HCT116 (cell line): ENCODE measurements around the gene HOXD8. TPM values are rescaled to one million over a fixed set of nuclear protein-coding genes. Genes with fewer than 3 reads are reported as not detected.

Experiments used
- ATAC-seq: fragments of 200-7000 bp; cut with Tn5 transposase; 2 replicates; pipeline ENCODE4 v1.9.1; 2020; ENCODE audit warnings: mild to moderate bottlenecking, moderate library complexity
- BruUV-seq: library from RNA; stranded (reverse); fragments of 400-500 nt; replicated peaks from 2 replicates; lab custom pipeline; 2021; lab: Mats Ljungman, UMichigan
- CTCF ChIA-PET: fragments of 300-600 bp; sonication (Branson Sonifier 250); formaldehyde crosslinking; loops from one replicate; lab custom pipeline; 2021; ENCODE audit warnings: antibody characterized with exemption; lab: Charles Lee
- POLR2A ChIA-PET: fragments of 300-600, 350-600 bp; sonication (Branson Sonifier 250); formaldehyde crosslinking; loops from one replicate; lab custom pipeline; 2021; ENCODE audit warnings: antibody characterized with exemption; lab: Charles Lee
- RAD21 ChIA-PET, 2 experiments: fragments of 300-600 bp; sonication (Branson Sonifier 250); formaldehyde crosslinking; loops; one replicate each; lab custom pipeline; 2023; ENCODE audit warnings: low total read pairs in 2 of 2; ENCODE audit not compliant: uncharacterized antibody in 2 of 2, unreplicated experiment in 2 of 2, low non-redundant PET in 1 of 2; lab: Charles Lee
- DNase-seq: peaks from one replicate; pipeline ENCODE4 v3.0.0-alpha.2; 2010; ENCODE audit warnings: low read depth, low spot score
- H2AFZ ChIP-seq: fragments of 200-600 bp; shearing (Covaris generic), sonication (generic); 2 replicates; pipeline ENCODE4 v1.6.1; 2017; ENCODE audit warnings: low read depth, mixed run types, mixed read lengths, antibody characterized with exemption, low read length; ENCODE audit not compliant: poor library complexity, severe bottlenecking
- H3K27ac ChIP-seq: 2 replicates; pipeline ENCODE4 v1.5.1; 2012; ENCODE audit warnings: low read depth, low read length
- H3K27me3 ChIP-seq: fragments of 200-600 bp; sonication (generic); 2 replicates; pipeline ENCODE4 v1.6.1; 2016; ENCODE audit warnings: mixed run types, low read length, mixed read lengths; ENCODE audit not compliant: insufficient read depth
- H3K36me3 ChIP-seq, 2 experiments: fragments of 200-500 bp in 1 of 2; fragments of 200-600 bp in 1 of 2; sonication (Bioruptor generic) in 1 of 2; sonication (generic) in 1 of 2; 2 replicates each; pipeline versions ENCODE4 v1.5.1 to v1.6.1; 2014 to 2016; ENCODE audit warnings: low read length in 2 of 2, inconsistent platforms in 1 of 2, mixed read lengths in 1 of 2, mixed run types in 1 of 2; ENCODE audit not compliant: insufficient read depth in 2 of 2, control insufficient read depth in 1 of 2
- H3K4me1 ChIP-seq, 2 experiments: fragments of 200-600 bp in 1 of 2; sonication (generic) in 1 of 2; 2 replicates each; pipeline versions ENCODE4 v1.5.1 to v1.6.1; 2012 to 2017; ENCODE audit warnings: low read length in 2 of 2, inconsistent platforms in 1 of 2, mild to moderate bottlenecking in 1 of 2, mixed read lengths in 1 of 2, mixed run types in 1 of 2, moderate library complexity in 1 of 2; ENCODE audit not compliant: insufficient read depth in 2 of 2, control insufficient read depth in 1 of 2
- H3K4me2 ChIP-seq: fragments of 200-600 bp; sonication (generic); 2 replicates; pipeline ENCODE4 v1.6.1; 2017; ENCODE audit warnings: mixed run types, low read length, mixed read lengths
- H3K4me3 ChIP-seq, 2 experiments: fragments of 200-600 bp in 1 of 2; sonication (generic) in 1 of 2; replicated peaks in 1 of 2; 2 replicates each; pipeline ENCODE4 v1.5.1; 2011 to 2016; ENCODE audit warnings: low read length in 2 of 2, control low read depth in 1 of 2, low read depth in 1 of 2, mild to moderate bottlenecking in 1 of 2, mixed read lengths in 1 of 2, mixed run types in 1 of 2
- H3K79me2 ChIP-seq: fragments of 200-600 bp; sonication (generic); 2 replicates; pipeline ENCODE4 v1.6.1; 2017; ENCODE audit warnings: mild to moderate bottlenecking, mixed run types, low read length, moderate library complexity, mixed read lengths; ENCODE audit not compliant: insufficient read depth
- H3K9ac ChIP-seq: fragments of 200-600 bp; sonication (generic); 2 replicates; pipeline ENCODE4 v1.6.1; 2016; ENCODE audit warnings: low read length, mixed read lengths
- H3K9me2 ChIP-seq: fragments of 200-600 bp; sonication (generic), shearing (Covaris generic); 2 replicates; pipeline ENCODE4 v1.6.1; 2017; ENCODE audit warnings: mixed run types, mild to moderate bottlenecking, moderate library complexity; ENCODE audit not compliant: insufficient read depth
- H3K9me3 ChIP-seq, 2 experiments: fragments of 200-500 bp in 1 of 2; fragments of 200-600 bp in 1 of 2; sonication (Bioruptor generic) in 1 of 2; sonication (generic) in 1 of 2; 2 replicates each; pipeline ENCODE4 v1.6.1; 2014 to 2017; ENCODE audit warnings: low read length in 2 of 2, mixed read lengths in 2 of 2, inconsistent platforms in 1 of 2, low read depth in 1 of 2, mild to moderate bottlenecking in 1 of 2, mixed run types in 1 of 2, moderate library complexity in 1 of 2; ENCODE audit not compliant: control insufficient read depth in 1 of 2, insufficient read depth in 1 of 2
- H4K20me1 ChIP-seq: fragments of 200-600 bp; sonication (generic), shearing (Covaris generic); 2 replicates; pipeline ENCODE4 v1.6.1; 2017; ENCODE audit warnings: mixed run types, mild to moderate bottlenecking, moderate library complexity; ENCODE audit not compliant: insufficient read depth
- CBX3 ChIP-seq: IDR thresholded peaks from 2 replicates; pipeline ENCODE4 v1.6.1; 2012; ENCODE audit warnings: low read depth
- EGR1 ChIP-seq: IDR thresholded peaks from 2 replicates; pipeline ENCODE4 v1.6.1; 2012; ENCODE audit warnings: low read depth
- ELF1 ChIP-seq: IDR thresholded peaks from 2 replicates; pipeline ENCODE4 v1.6.1; 2012; ENCODE audit warnings: low read depth, borderline replicate concordance
- EZH2 ChIP-seq: fragments of 200-600 bp; sonication (generic); IDR thresholded peaks from 2 replicates; pipeline ENCODE4 v1.6.1; 2017; ENCODE audit warnings: antibody characterized with exemption, mixed run types
- FOSL1 ChIP-seq: IDR thresholded peaks from 2 replicates; pipeline ENCODE4 v1.6.1; 2012; ENCODE audit warnings: low read depth
- JUND ChIP-seq: IDR thresholded peaks from 2 replicates; pipeline ENCODE4 v1.6.1; 2012
- POLR2A ChIP-seq: IDR thresholded peaks from 2 replicates; pipeline ENCODE4 v1.7.0; 2011; ENCODE audit warnings: borderline replicate concordance; ENCODE audit not compliant: insufficient read depth, insufficient read length; ENCODE audit errors: extremely low read depth
- POLR2AphosphoS5 ChIP-seq: IDR thresholded peaks from 2 replicates; pipeline ENCODE4 v1.6.1; 2011; ENCODE audit warnings: mild to moderate bottlenecking, low read depth, low read length, moderate library complexity
- SP1 ChIP-seq: IDR thresholded peaks from 2 replicates; pipeline ENCODE4 v1.6.1; 2012; ENCODE audit warnings: low read depth
- ZFX ChIP-seq: fragments of 450-650 bp; IDR thresholded peaks from 2 replicates; pipeline ENCODE4 v1.6.1; 2017
- intact Hi-C: fragments of 100-400 bp; cut with micrococcal nuclease; formaldehyde crosslinking; loops from 2 replicates; pipeline ENCODE4 v1.10.0; 2022
- total RNA-seq: library from RNA; stranded (reverse); gene quantifications from one replicate; pipeline ENCODE4 v1.2.1, GENCODE V29; 2021; ENCODE audit not compliant: unreplicated experiment
- TF ChIP-seq, protein P1 (sequence below): IDR thresholded peaks from 2 replicates; pipeline ENCODE4 v1.6.1; 2012

Gene HOXD8
- total RNA-seq, 1 experiment from 2014 or later = 6.0 TPM

- Histone ChIP-seq H3K9ac (no peak overlapping the region), H2AFZ (no peak overlapping the region), H3K79me2 (no peaks in the 10 kb centered on the region), H3K4me3 (no peak overlapping the region), H3K4me1 (peaks cover 5 to 18% of the 10 kb centered on the region in 2 experiments; a peak in 3 of 4 replicates), H4K20me1 (no peaks in the 10 kb centered on the region), H3K27ac (no peak overlapping the region), H3K4me2 (no peak overlapping the region), H3K36me3 (no peaks in the 10 kb centered on the region), H3K9me3 (no peaks in the 10 kb centered on the region), H3K27me3 (no peaks in the 10 kb centered on the region), H3K9me2 (no peaks in the 10 kb centered on the region)
- POLR2A ChIA-PET = no interaction called here
- no TSS peak for BruUV-seq
- DNase-seq (no peak), ATAC-seq (no peak)
- CTCF ChIA-PET = no interaction called here
- RAD21 ChIA-PET = no interaction called here
- TF ChIP-seq, protein P1, sequence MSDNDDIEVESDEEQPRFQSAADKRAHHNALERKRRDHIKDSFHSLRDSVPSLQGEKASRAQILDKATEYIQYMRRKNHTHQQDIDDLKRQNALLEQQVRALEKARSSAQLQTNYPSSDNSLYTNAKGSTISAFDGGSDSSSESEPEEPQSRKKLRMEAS = no peak
- TF ChIP-seq JUND = no peak
- no peak for TF ChIP-seq CBX3
- TF ChIP-seq POLR2AphosphoS5 = no peak
- no peak for TF ChIP-seq FOSL1
- intact Hi-C loops = no loop called here
Observed at GRCh38 chr2:176093145-176093897, 36.2 kb upstream of the HOXD8 start.

GRCh38 chr2:176093898-176094249, 35.6 kb upstream of the HOXD8 start:
- no peak overlapping the region for H3K9ac ChIP-seq
- no peak overlapping the region for H2AFZ ChIP-seq
- no peak for TF ChIP-seq EGR1
- TF ChIP-seq POLR2AphosphoS5 = no peak
- TF ChIP-seq POLR2A = no peak
- no peak for TF ChIP-seq ZFX
- TF ChIP-seq SP1 = no peak
- TF ChIP-seq ELF1 = no peak
- no peak for TF ChIP-seq EZH2
- TF ChIP-seq, all 23 proteins: peak for 0
- Histone ChIP-seq H4K20me1 (no peaks in the 10 kb centered on the region), H3K4me2 (no peak overlapping the region), H3K4me1 (peaks cover 5 to 18% of the 10 kb centered on the region in 2 experiments; a peak in 3 of 4 replicates), H3K27me3 (no peaks in the 10 kb centered on the region), H3K27ac (no peak overlapping the region), H3K9me2 (no peaks in the 10 kb centered on the region), H3K36me3 (no peaks in the 10 kb centered on the region), H3K79me2 (no peaks in the 10 kb centered on the region), H3K4me3 (no peak overlapping the region), H3K9me3 (no peaks in the 10 kb centered on the region)
- no TSS peak for BruUV-seq
- DNase-seq (no peak), ATAC-seq (no peak)
- RAD21 ChIA-PET = no interaction called here
- CTCF ChIA-PET = no interaction called here
- POLR2A ChIA-PET = no interaction called here
- intact Hi-C loops = no loop called here
